ENCODE data around the gene SLC35G4. TPM values are rescaled to one million over a fixed set of nuclear protein-coding genes. Genes with fewer than 3 reads are reported as not detected.

SLC35G4 gene
- total and polyA plus RNA-seq, 2 of the 13 experiments (the other 11 are each of a cell fraction or from before 2014, with no cell fraction given), result not detected

- no peak for TF ChIP-seq MYPOP (CRISPR knock-in tag; IDR thresholded peaks at IDR 0.05)
- no peak for TF ChIP-seq MATR3 (CRISPR knock-in tag; IDR thresholded peaks at IDR 0.05)
- TF ChIP-seq RERE (CRISPR knock-in tag; IDR thresholded peaks at IDR 0.05; ENCODE audit: low read depth), result no peak
These were observed 42.5 kb downstream of the SLC35G4 start (continued) for GRCh38 chr18:11651899-11652298.

- no peak overlapping the region for H3K4me2 ChIP-seq (ENCODE audit: low read depth, low read length)
- ATAC-seq (no peak), FAIRE-seq (no peak), DNase-seq (ENCODE audit: low spot score) (no peak)
- no peak overlapping the region for H3K27ac ChIP-seq (ENCODE audit: extremely low read length, insufficient read depth, low read length)
- peaks cover 6 to 38% of the 10 kb centered on the region in 2 experiments; a peak in 4 of 5 replicates for H3K27me3 ChIP-seq (ENCODE audit: control insufficient read depth in 1 of 2, insufficient read depth in 2 of 2, low read length in 2 of 2)
- no peaks in the 10 kb centered on the region for H3K9me3 ChIP-seq (ENCODE audit: low read length)
- H2AFZ ChIP-seq (ENCODE audit: low read length), result no peak overlapping the region
- ChIA-PET POLR2A (no interaction called here), CTCF (ENCODE audit: low intra/inter-chr PET ratio, low total read pairs) (no interaction called here)
- H3K79me2 ChIP-seq (ENCODE audit: insufficient read depth, low read length), result no peaks in the 10 kb centered on the region
- intact Hi-C loops (cut with micrococcal nuclease; ENCODE audit: unreplicated experiment) (loop anchor here (10.0 kb wide), 1 partner anchor 91 kb away; no protein-coding TSS in a partner anchor), in situ Hi-C loops (cut with HindIII; ENCODE audit: extremely low pct_ligation_motif_present, low pct_unique_long_range_greater_than_20kb) (loop anchor here (10.0 kb wide), 2 partner anchors 71 to 391 kb away; no protein-coding TSS in a partner anchor)
- no peaks in the 10 kb centered on the region for H3K4me1 ChIP-seq (ENCODE audit: insufficient read depth, low read length)
- no TSS peak for BruUV-seq (replicated peaks)
- no peak overlapping the region for H3K4me3 ChIP-seq (replicated peaks in 1 of 3; ENCODE audit: insufficient read depth in 1 of 3, low read depth in 2 of 3, low read length in 3 of 3)
- H3K36me3 ChIP-seq (replicated peaks in 1 of 2; ENCODE audit: control insufficient read depth in 1 of 2, insufficient read depth in 2 of 2, low read length in 2 of 2), result no peaks in the 10 kb centered on the region
- WGBS (ENCODE audit: low lambda C conversion rate), result 27% methylated on average over 8 of the region's 10 CpGs
- H3K9ac ChIP-seq (ENCODE audit: insufficient read depth, low read depth, low read length), result no peak overlapping the region
- no peaks in the 10 kb centered on the region for H4K20me1 ChIP-seq (ENCODE audit: insufficient read depth, low read length)
- TF ChIP-seq TEAD3 (CRISPR knock-in tag; optimal IDR thresholded peaks at IDR 0.05; ENCODE audit: borderline replicate concordance) (no peak), ZNF770 (CRISPR knock-in tag; IDR thresholded peaks at IDR 0.05) (no peak), GRHL1 (CRISPR knock-in tag; conservative IDR thresholded peaks at IDR 0.05) (no peak), KDM2A (CRISPR knock-in tag; IDR thresholded peaks at IDR 0.05; ENCODE audit: borderline replicate concordance, low read depth) (no peak), ZNF563 (CRISPR knock-in tag; IDR thresholded peaks at IDR 0.05) (no peak), HDAC1 (CRISPR knock-in tag; IDR thresholded peaks at IDR 0.05) (no peak), DDIT3 (CRISPR knock-in tag; IDR thresholded peaks at IDR 0.05) (no peak)
These were observed 44.1 kb downstream of the SLC35G4 start for GRCh38 chr18:11653521-11653920.

Data from HepG2 (cell line).